ENCODE results near the gene CADM1. TPM values are rescaled to one million over a fixed set of nuclear protein-coding genes. Genes with fewer than 3 reads are reported as not detected.

CADM1 gene
- total and polyA plus RNA-seq, 2 experiments from 2014 or later: 16.5 to 18.0 TPM

DNA sequence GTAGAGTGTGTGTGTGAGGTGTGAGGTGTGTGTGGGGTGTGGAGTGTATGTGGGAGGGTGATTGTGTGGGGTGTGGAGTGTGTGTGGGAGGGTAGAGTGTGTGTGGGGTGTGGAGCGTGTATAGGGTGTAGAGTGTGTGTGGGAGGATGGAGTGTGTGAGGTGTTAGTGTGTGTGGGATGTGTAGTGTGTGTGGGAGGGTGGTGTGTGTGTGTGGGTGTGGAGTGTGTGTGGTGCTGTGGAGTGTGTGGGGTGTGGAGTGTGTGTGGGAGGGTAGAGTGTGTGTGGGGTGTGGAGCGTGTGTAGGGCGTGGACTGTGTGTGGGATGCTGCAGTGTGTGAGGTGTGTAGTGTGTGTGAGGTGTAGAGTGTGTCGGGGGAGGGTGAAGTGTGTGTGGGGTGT, 356.1 kb downstream of the CADM1 start (continued):
- TF ChIP-seq, protein P1, sequence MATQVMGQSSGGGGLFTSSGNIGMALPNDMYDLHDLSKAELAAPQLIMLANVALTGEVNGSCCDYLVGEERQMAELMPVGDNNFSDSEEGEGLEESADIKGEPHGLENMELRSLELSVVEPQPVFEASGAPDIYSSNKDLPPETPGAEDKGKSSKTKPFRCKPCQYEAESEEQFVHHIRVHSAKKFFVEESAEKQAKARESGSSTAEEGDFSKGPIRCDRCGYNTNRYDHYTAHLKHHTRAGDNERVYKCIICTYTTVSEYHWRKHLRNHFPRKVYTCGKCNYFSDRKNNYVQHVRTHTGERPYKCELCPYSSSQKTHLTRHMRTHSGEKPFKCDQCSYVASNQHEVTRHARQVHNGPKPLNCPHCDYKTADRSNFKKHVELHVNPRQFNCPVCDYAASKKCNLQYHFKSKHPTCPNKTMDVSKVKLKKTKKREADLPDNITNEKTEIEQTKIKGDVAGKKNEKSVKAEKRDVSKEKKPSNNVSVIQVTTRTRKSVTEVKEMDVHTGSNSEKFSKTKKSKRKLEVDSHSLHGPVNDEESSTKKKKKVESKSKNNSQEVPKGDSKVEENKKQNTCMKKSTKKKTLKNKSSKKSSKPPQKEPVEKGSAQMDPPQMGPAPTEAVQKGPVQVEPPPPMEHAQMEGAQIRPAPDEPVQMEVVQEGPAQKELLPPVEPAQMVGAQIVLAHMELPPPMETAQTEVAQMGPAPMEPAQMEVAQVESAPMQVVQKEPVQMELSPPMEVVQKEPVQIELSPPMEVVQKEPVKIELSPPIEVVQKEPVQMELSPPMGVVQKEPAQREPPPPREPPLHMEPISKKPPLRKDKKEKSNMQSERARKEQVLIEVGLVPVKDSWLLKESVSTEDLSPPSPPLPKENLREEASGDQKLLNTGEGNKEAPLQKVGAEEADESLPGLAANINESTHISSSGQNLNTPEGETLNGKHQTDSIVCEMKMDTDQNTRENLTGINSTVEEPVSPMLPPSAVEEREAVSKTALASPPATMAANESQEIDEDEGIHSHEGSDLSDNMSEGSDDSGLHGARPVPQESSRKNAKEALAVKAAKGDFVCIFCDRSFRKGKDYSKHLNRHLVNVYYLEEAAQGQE (IDR thresholded peaks at IDR 0.05; ENCODE audit: unreplicated experiment): no peak
- TF ChIP-seq ZNF114 (CRISPR knock-in tag; IDR thresholded peaks at IDR 0.05) (no peak), JUNB (IDR thresholded peaks at IDR 0.05; ENCODE audit: unreplicated experiment) (no peak), CREB1 (CRISPR knock-in tag; IDR thresholded peaks at IDR 0.05; ENCODE audit: low read depth) (no peak), EZH2phosphoT487 (IDR thresholded peaks at IDR 0.05; ENCODE audit: unreplicated experiment) (no peak), POLR2AphosphoS5 (IDR thresholded peaks at IDR 0.05; ENCODE audit: low read depth) (no peak), NANOG (IDR thresholded peaks at IDR 0.05; ENCODE audit: borderline replicate concordance) (no peak), STAT1 (IDR thresholded peaks at IDR 0.05; ENCODE audit: unreplicated experiment) (no peak)
- TF ChIP-seq, protein P2, sequence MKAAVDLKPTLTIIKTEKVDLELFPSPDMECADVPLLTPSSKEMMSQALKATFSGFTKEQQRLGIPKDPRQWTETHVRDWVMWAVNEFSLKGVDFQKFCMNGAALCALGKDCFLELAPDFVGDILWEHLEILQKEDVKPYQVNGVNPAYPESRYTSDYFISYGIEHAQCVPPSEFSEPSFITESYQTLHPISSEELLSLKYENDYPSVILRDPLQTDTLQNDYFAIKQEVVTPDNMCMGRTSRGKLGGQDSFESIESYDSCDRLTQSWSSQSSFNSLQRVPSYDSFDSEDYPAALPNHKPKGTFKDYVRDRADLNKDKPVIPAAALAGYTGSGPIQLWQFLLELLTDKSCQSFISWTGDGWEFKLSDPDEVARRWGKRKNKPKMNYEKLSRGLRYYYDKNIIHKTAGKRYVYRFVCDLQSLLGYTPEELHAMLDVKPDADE (IDR thresholded peaks at IDR 0.05): no peak

DNA sequence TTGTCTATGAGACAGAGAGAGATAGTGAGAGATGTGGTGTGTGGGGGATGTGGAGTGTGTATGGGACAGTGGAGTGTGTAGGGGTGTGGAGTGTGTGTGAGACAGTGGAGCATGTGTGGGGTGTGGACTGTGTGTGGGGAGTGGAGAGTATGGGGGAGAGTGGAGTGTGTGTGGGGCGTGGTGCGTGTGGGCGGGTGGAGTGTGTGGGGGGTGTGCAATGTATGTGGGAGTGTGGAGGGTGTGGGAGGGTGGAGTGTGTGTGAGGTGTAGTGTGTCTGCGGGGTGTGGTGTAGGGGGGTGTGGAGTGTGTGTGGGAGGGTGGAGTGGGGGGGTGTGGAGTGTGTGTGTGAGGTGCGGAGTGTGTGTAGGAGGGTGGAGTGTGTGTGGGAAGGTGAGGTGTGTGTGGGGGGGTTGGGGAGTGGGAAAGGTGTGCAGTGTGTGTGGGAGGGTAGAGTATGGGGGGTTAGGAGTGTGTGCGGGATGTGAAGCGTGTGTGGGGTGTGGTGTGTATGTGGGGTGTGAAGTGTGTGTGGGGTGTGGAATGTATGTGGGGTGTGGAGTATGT, 356.9 kb downstream of the CADM1 start:
- H3K27me3 ChIP-seq (ENCODE audit: insufficient read depth): no peaks in the 10 kb centered on the region
- no peaks in the 10 kb centered on the region for H3F3A ChIP-seq (replicated peaks; ENCODE audit: low read depth)
- H3K79me2 ChIP-seq (replicated peaks; ENCODE audit: insufficient read depth): no peaks in the 10 kb centered on the region
- H2AFZ ChIP-seq: no peak overlapping the region
- no peaks in the 10 kb centered on the region for H3K36me3 Mint-ChIP-seq (ENCODE audit: low read depth)
- H3K9me2 ChIP-seq (ENCODE audit: insufficient read depth): no peaks in the 10 kb centered on the region
- H3K4me1 ChIP-seq (ENCODE audit: insufficient read depth): no peaks in the 10 kb centered on the region
- no peak overlapping the region for H3K4me3 ChIP-seq
- H3K4me1 Mint-ChIP-seq: peaks cover 5% of the 10 kb centered on the region; the same call in 1 of the 3 replicates
- peaks cover 5% of the 10 kb centered on the region for H3K27me3 Mint-ChIP-seq (ENCODE audit: insufficient read depth, low read depth, poor library complexity)
- DNase-seq (ENCODE audit: low spot score) (no peak), ATAC-seq (no peak)
- no peak overlapping the region for H3K27ac Mint-ChIP-seq
- H3K4me3 Mint-ChIP-seq: no peak overlapping the region
- H3K4me2 ChIP-seq: no peak overlapping the region
- no peak overlapping the region for H3K27ac ChIP-seq (ENCODE audit: low read depth)
- H3K9me3 Mint-ChIP-seq: peaks cover 2% of the 10 kb centered on the region; the same call in 2 of the 3 replicates
- no peaks in the 10 kb centered on the region for H3K36me3 ChIP-seq (ENCODE audit: insufficient read depth)
- no peaks in the 10 kb centered on the region for H4K20me1 ChIP-seq (replicated peaks; ENCODE audit: insufficient read depth)
- TF ChIP-seq EZH2 (IDR thresholded peaks at IDR 0.05; ENCODE audit: low read depth, unreplicated experiment): no peak
- TF ChIP-seq ZNF331 (CRISPR knock-in tag; IDR thresholded peaks at IDR 0.05; ENCODE audit: low read depth): no peak
- TF ChIP-seq JUNB (IDR thresholded peaks at IDR 0.05; ENCODE audit: unreplicated experiment): no peak
- no peak for TF ChIP-seq ZNF114 (CRISPR knock-in tag; IDR thresholded peaks at IDR 0.05)
- TF ChIP-seq, protein P2 (IDR thresholded peaks at IDR 0.05): no peak
- TF ChIP-seq CREB1 (CRISPR knock-in tag; IDR thresholded peaks at IDR 0.05; ENCODE audit: low read depth): no peak
- TF ChIP-seq, protein P1 (IDR thresholded peaks at IDR 0.05; ENCODE audit: unreplicated experiment): no peak
- no peak for TF ChIP-seq STAT1 (IDR thresholded peaks at IDR 0.05; ENCODE audit: unreplicated experiment)
- TF ChIP-seq NANOG (IDR thresholded peaks at IDR 0.05; ENCODE audit: borderline replicate concordance): no peak
- no peak for TF ChIP-seq POLR2AphosphoS5 (IDR thresholded peaks at IDR 0.05; ENCODE audit: low read depth)
- TF ChIP-seq, protein P3, sequence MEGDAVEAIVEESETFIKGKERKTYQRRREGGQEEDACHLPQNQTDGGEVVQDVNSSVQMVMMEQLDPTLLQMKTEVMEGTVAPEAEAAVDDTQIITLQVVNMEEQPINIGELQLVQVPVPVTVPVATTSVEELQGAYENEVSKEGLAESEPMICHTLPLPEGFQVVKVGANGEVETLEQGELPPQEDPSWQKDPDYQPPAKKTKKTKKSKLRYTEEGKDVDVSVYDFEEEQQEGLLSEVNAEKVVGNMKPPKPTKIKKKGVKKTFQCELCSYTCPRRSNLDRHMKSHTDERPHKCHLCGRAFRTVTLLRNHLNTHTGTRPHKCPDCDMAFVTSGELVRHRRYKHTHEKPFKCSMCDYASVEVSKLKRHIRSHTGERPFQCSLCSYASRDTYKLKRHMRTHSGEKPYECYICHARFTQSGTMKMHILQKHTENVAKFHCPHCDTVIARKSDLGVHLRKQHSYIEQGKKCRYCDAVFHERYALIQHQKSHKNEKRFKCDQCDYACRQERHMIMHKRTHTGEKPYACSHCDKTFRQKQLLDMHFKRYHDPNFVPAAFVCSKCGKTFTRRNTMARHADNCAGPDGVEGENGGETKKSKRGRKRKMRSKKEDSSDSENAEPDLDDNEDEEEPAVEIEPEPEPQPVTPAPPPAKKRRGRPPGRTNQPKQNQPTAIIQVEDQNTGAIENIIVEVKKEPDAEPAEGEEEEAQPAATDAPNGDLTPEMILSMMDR (conservative IDR thresholded peaks at IDR 0.05; ENCODE audit: low read depth in 2 of 2): no peak
